RKO (cell line): Measurements from ENCODE around the gene ADCK1.
"Not testable (repeated sequence)": the region's sequence is repeated elsewhere in the genome, so short reads cannot be mapped to it uniquely, and the experiment has no call there.

Source experiments
- DNase-seq: peaks from one replicate; pipeline ENCODE4 v3.0.0-alpha.2; 2016; ENCODE audit warnings: low spot score

The ADCK1 gene

DNA sequence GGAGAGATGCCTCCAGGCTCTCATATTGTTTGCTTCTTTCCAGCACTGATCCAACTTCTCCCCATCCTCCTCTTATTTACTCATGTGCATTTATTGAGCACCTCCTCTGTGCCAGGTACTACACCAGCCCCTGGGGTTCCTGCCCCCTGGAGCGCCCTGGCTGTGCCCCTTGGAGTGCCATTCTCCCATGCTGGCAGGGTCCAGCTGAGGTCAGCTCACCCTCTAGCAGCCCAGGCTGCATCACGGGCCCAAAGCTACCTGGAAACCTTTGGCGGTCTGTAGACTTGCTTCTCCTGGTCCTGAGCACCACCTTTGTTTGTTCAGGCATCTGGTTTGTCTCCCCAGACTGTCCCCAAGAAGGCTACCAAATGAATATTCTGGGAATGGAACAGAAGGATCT lies 67.0 kb downstream of the ADCK1 start:
- DNase-seq, result no peak

GRCh38 chr14:77867476-77867875 lies 67.6 kb downstream of the ADCK1 start:
- no peak for DNase-seq

GRCh38 chr14:77868552-77869285 lies 68.8 kb downstream of the ADCK1 start:
- no peak for DNase-seq

- DNase-seq, result no peak
Observed at GRCh38 chr14:77869340-77869739, 69.4 kb downstream of the ADCK1 start.

- no peak for DNase-seq
Observed at GRCh38 chr14:77870646-77871045, 70.7 kb downstream of the ADCK1 start.

DNA sequence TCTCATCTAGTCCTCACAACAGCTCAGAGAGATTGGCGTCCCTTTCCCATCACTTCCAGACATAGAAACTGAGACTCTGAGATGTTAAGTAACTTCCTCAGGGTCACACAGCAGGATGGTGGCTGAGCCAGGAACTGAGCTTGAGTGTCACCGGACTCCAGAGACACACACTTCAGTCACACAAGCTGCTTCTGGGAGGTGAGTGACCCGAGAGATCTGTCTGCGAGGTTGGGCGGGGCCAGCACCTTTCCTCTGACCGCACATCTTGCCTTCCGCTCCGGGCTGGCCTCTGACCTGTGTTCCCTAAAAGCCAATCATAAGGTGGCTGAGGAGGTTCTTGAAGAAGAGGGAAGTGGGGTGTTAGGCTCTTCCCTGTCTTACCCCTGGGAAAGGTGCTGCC lies 72.2 kb downstream of the ADCK1 start:
- no peak for DNase-seq

DNA sequence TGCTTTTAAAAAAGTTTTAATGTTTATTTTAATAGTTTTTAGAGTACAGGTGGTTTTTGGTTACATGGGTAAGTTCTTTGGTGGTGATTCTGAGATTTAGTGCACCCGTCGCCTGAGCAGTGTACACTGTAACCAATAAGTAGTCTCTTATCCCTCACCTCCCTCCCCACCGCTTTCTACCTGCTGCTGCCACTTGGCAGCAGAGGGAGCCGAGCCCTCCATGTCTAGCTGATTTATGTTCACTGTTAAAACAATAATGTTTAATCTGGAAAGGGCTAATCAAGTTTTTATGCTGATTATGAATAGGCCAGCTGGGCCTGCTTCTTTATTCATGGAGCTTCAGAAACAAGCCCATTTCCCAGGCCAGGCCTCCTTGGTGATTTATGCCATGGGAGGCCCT lies 73.1 kb downstream of the ADCK1 start:
- no peak for DNase-seq

DNA sequence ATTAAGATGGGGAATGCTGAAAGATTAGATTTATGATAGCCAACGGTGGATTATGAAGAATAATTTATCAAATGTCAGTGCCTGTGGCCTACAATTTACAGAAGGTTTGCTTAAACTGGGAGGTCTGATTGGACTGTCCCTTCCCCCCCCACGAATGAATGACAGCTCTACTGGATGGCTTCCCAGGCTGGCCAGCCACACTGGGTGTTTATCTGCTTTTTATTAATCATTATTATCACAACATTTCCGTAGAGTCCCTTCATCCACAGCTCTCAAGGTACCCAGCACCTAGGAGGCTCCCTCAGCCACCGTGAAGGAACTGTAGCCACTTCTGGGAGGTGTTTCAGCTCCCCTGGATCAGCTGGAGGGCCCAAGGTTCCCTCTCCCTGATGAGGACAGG lies 78.9 kb downstream of the ADCK1 start:
- DNase-seq, result no peak

DNA sequence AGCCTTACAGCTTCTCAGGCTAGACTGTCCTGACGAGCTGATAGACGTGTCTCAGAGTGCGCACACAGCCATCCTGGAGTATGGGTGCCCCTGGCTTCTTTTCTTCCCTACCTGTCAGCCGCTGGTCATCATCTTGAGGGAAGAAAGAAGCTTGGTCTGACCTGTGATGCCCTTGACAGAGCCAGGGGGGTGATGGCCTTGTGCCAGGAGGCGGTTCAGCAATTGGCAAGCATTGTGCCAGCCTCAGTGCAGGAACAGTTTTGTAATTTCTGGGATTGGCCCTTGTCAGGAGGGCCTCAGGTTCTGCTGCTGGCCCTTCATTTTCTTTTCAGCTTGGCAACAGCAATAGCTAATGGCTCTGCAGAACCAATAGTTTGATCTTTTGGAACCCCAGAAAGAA lies 80.1 kb downstream of the ADCK1 start:
- no peak for DNase-seq

DNA sequence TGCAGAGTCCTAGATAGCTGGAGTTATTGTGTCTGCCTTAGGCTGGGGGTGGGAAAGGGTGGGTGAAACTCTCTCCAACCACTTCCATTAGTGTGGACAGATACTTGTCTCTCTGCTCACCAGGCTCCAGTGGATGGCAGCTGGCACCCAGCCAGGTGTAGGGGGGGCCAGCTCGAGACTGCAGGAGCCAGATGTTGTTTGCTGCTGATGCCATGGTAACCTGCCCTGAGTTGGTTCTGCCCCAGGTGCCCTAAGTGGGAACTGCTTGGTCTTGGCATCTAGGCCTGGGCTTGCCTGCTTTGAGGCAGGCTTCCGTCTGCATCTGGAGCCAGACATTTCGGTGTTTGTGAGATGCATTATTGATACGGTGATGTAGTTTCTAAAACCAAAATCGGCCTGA lies 82.2 kb downstream of the ADCK1 start:
- DNase-seq, result no peak

- no peak for DNase-seq
Observed at GRCh38 chr14:77882636-77883035, 82.7 kb downstream of the ADCK1 start.

DNA sequence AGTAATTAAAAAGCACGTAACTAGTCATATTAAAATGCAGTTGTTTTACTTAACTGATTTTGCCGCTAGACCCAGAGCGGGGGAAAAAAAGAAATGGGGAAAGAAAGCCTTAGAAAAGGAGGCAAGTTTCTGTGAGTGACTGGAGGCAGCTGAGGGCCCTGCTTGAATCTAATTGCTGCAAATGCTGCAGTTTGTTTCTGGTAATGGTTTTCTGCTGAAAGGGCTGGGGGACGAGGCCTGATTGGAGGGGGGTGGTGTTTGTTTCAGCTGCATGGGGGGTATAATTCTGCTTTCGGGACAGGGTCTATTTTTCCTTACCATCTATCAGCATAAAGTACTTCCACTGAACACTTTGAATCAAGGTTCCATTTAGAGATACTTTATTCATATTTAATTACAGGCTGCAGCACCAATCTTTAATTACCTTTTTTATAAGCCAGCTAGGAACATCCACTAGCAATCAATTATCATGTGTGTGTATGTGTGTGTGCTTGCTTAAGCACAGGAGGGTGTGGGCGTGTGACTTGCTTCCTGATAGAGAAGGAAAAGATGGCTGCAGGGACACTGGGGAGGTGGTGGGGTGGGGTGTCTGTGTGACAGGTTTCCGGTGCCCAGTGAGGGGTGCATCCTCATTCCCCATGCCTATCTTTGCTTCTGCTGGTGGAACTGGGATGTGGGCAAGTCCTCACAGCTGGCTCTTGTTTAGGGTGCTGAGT lies 83.4 kb downstream of the ADCK1 start:
- DNase-seq, result no peak

- no peak for DNase-seq
Observed at GRCh38 chr14:77883847-77884238, 83.9 kb downstream of the ADCK1 start.

GRCh38 chr14:77885367-77885766 lies 85.5 kb downstream of the ADCK1 start:
- DNase-seq, result no peak

DNA sequence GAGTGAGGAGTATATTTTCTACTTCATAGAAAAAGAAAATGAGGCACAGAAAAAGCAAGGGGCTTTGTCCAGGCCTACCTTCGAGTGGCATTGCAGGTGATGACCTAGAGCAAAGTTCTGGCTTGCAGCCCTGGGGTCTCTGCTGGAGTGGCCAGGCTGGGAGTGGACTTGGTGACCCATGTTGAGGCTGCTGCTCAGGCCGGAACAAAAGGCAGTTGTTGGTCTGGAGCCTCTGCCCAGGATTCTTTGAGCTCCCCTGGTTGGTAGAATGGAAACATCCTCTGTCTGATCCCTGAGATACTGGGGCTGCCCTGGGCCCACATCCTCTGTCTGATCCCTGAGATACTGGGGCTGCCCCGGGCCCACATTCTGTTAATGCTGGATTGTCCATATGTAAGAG lies 86.1 kb downstream of the ADCK1 start:
- no peak for DNase-seq

GRCh38 chr14:77888903-77889302 lies 89.0 kb downstream of the ADCK1 start:
- not testable (repeated sequence) for DNase-seq

GRCh38 chr14:77889971-77890442 lies 90.1 kb downstream of the ADCK1 start:
- DNase-seq, result peak; percentile 45

- DNase-seq, result no peak
Observed at GRCh38 chr14:77890873-77891272, 91.0 kb downstream of the ADCK1 start.

DNA sequence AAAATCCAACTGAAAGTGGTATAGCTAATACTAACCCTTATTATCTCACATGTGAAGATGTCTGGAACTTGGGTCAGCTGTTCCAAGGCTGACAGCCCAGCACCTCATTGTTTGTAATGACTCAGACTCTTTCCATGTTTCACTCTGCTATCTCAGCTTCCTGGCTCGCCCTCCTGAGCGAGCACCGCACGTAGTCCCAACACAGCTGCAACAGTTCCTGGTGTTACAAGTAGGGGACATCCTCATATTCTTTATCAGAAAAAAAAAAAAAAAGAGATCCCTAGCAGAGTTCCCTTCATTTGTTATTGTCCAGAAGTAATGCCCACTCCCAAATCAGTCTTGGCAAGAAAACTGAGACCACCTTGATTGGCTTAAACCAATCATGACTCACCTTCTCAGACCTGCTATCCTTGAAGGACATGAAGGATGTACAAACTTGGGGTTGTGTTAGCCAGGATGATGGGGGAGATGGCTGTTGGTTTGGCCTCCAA lies 92.5 kb downstream of the ADCK1 start:
- DNase-seq, result no peak

GRCh38 chr14:77892890-77893484 lies 93.1 kb downstream of the ADCK1 start:
- DNase-seq, result no peak

- no peak for DNase-seq
Observed at GRCh38 chr14:77897374-77897773, 97.5 kb downstream of the ADCK1 start.

- no peak for DNase-seq
Observed at GRCh38 chr14:77902811-77903210, 102.9 kb downstream of the ADCK1 start.

GRCh38 chr14:77903221-77903620 lies 103.3 kb downstream of the ADCK1 start:
- no peak for DNase-seq
